T-helper 2 cell treated with Interferon-gamma antibody and Interleukin-4, amounts not matched to agents 100 ng/mL and 5 ng/mL, for 36 hours (primary cell): ENCODE results near the gene PNMA6E. TPM values are rescaled to one million over a fixed set of nuclear protein-coding genes. Genes with fewer than 3 reads are reported as not detected.

ENCODE experiments used
- intact Hi-C: fragments of 100-400 bp; cut with micrococcal nuclease; formaldehyde crosslinking; loops from one replicate; pipeline ENCODE4 v1.15.1; 2023
- total RNA-seq: library from RNA; stranded (reverse); gene quantifications from 2 replicates; pipeline ENCODE4 v1.2.3, GENCODE V29; 2022

The PNMA6E gene
- total RNA-seq, 1 donor from 2014 or later, result not detected

DNA sequence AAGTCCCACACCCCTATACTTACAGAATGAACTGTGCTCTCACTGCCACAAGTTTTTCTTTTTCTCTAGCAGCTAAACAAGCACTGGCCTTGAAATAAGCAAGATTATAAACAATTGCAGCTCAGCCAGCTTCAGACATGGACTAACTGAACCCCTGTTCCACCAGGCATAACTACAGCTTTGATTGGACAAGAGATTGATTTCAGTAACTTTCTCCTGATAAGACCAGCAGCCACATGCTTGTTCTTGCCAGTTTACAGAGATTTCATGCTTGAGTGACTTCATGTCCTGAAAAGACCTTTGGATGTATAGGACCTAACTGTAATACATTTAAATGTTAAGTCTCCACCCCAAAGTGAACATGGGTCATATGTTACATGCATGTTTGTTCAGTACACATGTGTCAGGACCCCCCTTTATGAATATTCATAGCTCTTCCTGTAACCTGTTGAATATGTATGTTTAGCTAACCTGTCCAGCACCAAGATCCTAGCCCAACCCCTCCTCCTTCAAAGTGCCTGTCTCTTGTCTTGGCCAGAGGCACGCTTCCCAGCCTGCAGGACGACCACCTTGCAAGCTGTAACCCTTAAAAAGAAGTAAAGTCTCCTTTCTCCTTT is 39.3 kb downstream of the PNMA6E start:
- intact Hi-C loops, result no loop called here

DNA sequence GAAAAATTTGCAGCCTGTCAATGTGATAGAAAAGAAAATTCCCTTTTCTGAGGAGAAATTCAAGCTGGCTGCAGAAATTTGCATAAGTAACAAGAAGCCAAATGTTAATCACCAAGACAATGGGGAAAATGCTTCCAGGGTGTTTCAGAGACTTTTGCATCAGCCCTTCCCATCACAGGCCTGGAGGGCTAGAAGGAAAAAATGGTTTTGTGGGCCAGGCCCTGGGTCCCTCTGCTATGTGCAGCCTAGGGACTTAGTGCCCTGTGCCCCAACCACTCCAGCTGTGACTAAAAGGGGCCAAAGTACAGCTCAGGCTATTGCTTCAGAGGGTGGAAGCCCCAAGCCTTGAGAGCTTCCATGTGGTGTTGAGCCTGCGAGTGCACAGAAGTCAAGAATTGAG is 43.3 kb downstream of the PNMA6E start:
- intact Hi-C loops, result no loop called here

DNA sequence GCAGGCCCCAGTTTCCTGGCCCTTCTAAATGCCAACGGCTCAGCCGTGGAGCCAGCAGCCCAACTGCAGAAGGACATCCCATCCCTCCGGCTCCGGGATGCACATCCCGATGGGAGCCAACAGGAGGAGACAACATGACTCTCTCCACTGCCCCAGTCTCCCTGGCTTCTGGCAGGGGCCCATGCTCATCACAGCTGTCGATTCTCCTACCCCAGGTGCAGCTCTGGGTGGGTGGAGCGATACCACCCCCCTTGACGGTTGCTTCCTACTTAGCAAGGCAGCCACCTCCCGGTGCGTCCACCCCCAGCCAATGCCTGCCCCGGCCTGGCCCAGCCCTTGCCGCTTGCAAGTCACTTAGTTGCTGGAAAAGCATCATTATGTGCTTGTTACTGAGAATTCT is 47.7 kb downstream of the PNMA6E start:
- intact Hi-C loops, result no loop called here

DNA sequence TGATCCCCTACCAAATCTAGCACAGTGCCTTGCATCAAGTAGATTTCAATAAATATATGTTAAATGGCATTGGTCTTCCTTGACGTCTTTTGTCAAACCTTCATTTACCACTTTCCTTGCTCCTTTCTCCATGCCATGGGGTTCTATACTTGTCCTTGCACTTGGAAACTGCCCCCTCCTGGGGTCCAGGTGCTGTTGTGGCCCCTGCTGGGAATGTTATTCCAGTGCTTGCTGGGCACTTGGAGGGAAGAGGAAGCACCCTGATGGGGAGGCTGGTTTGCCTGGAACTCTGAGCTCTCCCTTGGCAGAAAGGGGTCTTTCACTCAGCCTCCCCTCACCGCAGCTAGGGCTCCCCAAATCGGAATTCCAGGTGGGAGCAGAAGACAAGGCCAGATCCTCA is 48.3 kb downstream of the PNMA6E start:
- intact Hi-C loops, result no loop called here

DNA sequence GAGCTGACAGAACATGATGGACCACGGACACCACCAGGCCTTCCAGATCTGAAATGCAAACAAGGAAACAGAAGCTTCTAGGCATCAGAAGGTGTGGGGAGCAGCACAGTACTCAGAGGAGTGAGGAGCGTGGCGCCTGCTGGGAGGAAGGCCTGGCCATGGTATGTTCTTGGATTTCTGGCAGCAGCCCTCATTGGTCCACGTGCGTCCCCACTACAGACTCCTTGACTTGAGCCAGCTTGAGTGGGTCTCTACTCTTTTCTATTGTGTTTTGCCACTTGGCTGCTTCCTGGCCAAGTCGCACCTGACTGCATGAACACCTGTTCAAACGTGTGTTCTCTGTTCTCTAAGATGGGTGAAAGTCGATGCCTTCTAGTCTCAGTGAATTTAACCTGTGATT is 49.2 kb downstream of the PNMA6E start:
- intact Hi-C loops, result no loop called here

DNA sequence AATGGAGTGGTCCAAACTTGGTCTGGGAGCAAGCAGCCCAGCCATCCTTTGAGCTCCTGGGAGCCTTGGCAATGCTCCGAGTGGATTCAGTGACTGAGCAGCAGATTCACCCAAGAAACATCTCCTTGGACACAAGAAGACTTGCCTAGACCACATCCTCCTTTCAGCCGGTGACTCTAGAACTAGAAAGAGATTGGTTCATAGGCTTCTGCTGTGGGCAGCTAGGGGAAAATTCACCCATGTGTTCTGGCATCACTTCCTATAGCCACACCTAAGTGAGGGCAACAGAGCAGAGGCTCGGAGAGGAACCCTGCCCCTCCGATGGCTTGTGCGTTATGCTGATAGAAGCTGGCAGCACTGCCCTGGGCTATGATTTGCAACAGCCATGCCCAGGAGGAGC is 51.2 kb downstream of the PNMA6E start:
- intact Hi-C loops, result no loop called here

DNA sequence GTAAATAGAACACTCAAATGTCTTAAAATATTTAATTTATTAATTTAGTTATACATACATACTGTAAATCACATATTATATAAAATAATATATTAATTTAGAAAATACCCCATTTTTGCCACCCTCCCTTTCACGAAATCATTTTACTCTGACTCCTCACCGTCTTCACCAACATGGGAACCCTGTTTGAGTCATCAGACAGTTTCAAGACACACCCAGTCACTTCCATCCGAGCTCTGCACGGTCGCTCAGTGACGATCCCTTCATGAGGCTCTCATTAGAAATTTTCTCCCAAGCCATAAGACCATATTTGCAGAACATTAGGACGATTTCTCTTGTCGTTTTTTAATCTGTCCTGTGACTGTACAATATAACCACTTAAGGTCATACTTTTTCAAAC is 52.7 kb downstream of the PNMA6E start:
- intact Hi-C loops, result no loop called here

DNA sequence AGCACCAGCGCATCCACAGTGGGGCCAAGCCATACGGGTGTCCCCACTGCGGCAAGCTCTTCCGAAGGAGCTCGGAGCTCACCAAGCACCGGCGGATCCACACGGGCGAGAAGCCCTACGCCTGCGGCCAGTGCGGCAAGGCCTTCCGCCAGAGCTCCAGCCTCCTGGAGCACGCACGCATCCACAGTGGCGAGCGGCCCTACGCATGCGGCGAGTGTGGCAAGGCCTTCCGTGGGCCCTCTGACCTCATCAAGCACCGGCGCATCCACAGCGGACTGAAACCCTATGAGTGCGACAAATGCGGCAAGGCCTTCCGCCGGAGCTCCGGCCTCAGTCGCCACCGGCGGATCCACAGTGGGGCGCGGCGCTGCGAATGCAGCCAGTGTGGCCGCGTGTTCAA is 53.6 kb downstream of the PNMA6E start:
- intact Hi-C loops, result no loop called here

Other genes starting within 250 kb of the PNMA6E start
- gene MAGEA1, start 222.1 kb downstream of the PNMA6E start, total RNA-seq, result not detected in 2 replicates
- not detected in 2 replicates for gene PNMA6F, start 79.6 kb downstream of the PNMA6E start, total RNA-seq
- 20.1 and 20.7 TPM in 2 replicates for gene ZNF275, start 67.2 kb downstream of the PNMA6E start, total RNA-seq
- gene ZFP92, start 10.1 kb upstream of the PNMA6E start, total RNA-seq, result 1.3 and 1.5 TPM in 2 replicates
- gene TREX2, start 44.7 kb upstream of the PNMA6E start, total RNA-seq, result 2.2 and 2.3 TPM in 2 replicates
- 50.3 and 57.5 TPM in 2 replicates for gene HAUS7, start 69.2 kb upstream of the PNMA6E start, total RNA-seq
- not detected in 2 replicates for gene BGN, start 93.6 kb upstream of the PNMA6E start, total RNA-seq
- gene ATP2B3, start 116.3 kb upstream of the PNMA6E start, total RNA-seq, result not detected in 2 replicates
- gene CCNQ, start 197.8 kb upstream of the PNMA6E start, total RNA-seq, result 25.4 and 28.5 TPM in 2 replicates
- not detected in 2 replicates for gene DUSP9, start 245.9 kb upstream of the PNMA6E start, total RNA-seq